ENCODE data around the gene CDH15.

The CDH15 gene

DNA sequence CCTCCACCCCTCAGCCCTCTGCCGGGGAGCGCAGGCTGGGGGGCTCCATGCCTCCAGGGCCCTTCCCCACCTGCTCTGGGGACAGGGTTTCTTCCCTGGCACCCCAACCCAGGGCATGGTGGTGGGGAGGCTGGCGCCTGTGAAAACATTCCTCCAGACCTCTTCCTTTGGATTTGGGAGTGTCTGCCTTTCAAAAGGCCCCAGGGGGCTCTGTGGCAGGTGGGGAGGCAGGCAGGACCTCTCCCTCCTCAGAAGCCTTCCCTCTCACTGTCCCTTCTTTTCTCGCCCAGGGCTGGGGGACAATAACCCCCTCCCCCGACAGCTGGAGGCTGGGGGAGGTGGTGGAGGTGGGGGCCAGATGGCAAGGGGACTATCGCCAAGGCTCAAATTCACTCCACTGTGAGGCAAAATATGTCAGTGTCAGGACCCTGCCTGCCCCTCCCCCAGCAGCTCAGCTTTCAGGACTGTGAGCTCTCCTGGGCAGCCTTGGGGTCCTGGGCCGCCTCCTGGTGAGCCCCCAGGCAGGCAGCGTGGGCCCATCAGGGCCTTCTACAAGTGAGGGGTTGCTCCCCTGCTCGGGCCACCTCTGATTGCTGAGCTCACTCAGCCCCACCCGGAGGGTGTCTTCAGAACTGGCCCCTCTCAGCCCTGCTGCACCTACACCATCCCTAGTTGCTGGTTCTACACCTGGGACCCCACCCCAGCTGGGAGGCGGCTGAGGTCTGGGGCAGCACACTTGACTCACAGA lies 1.8 kb downstream of the CDH15 start:
- no peak for DNase-seq (ENCODE audit: low read depth in 1 of 2, low spot score in 1 of 2)
- in situ Hi-C loops (cut with HindIII; ENCODE audit: low pct_unique_long_range_greater_than_20kb, low sequenced_read_pairs), result no loop called here

DNA sequence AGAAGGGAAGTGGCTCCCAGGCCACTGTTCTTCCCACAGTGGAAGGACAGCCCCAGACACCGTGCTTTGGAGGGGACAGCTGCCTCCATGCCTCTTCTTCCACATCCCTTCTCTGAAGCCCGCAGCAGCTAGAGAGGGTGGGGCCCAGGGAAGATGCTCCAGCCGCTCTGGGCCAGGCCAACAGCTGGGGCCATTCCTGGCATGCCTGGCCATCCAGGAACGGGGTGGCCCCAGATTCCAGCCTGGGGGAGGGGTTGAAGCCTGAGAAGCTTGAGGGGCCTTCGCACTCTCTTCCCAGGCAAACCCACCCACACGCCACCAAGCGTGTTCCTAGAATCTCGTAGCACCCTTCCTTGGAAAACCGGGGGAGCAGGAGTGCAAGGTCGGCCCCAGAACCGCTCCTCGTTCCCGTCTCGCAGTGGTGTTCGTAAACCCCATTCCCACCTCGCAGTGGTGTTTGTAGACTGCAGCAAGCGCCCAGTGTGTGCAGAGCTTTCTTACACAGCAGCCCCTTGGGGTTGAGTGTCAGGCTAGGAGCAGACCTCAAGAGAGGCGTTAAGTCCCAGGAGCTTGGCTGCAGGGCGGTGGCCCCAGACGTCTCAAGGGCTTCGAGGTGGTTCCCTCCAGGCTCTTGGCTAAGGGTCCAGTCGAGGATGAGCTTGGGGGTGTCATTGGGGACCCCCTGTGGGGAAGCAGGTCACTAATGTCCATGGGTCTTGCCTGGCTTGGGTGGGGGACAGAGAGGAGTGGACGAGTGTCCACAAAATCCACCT lies 2.7 kb downstream of the CDH15 start:
- DNase-seq (ENCODE audit: low read depth in 1 of 2, low spot score in 1 of 2), result no peak
- no peak for TF ChIP-seq JUND (IDR thresholded peaks at IDR 0.05; ENCODE audit: low read depth)
- in situ Hi-C loops (cut with HindIII; ENCODE audit: low pct_unique_long_range_greater_than_20kb, low sequenced_read_pairs), result no loop called here

More for the DNA sequence above, 1.8 kb downstream of the CDH15 start:
- TF ChIP-seq JUND (IDR thresholded peaks at IDR 0.05; ENCODE audit: low read depth), result no peak

DNA sequence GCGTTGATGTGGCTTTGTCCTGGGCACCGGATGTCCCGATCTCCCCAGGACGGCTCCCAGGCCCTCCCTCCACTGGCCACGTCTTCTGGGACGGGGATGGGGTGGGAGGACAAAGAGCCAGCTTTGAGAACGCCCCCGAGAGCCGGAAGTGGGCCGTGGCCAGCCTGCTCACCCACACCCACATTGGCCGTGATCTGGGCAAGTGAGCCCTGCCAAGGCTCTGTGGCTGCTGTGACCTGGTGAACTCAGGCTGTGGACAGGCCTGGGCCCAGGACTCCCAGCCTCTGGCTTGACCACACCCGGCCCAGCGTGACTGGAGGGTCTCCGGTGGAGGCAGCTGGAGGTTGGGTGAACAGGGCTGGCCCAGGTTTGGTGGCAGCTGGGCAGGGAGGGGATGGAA lies 3.3 kb downstream of the CDH15 start:
- TF ChIP-seq JUND (IDR thresholded peaks at IDR 0.05; ENCODE audit: low read depth), result no peak
- in situ Hi-C loops (cut with HindIII; ENCODE audit: low pct_unique_long_range_greater_than_20kb, low sequenced_read_pairs), result no loop called here
- DNase-seq (ENCODE audit: low read depth in 1 of 2, low spot score in 1 of 2), result no peak

DNA sequence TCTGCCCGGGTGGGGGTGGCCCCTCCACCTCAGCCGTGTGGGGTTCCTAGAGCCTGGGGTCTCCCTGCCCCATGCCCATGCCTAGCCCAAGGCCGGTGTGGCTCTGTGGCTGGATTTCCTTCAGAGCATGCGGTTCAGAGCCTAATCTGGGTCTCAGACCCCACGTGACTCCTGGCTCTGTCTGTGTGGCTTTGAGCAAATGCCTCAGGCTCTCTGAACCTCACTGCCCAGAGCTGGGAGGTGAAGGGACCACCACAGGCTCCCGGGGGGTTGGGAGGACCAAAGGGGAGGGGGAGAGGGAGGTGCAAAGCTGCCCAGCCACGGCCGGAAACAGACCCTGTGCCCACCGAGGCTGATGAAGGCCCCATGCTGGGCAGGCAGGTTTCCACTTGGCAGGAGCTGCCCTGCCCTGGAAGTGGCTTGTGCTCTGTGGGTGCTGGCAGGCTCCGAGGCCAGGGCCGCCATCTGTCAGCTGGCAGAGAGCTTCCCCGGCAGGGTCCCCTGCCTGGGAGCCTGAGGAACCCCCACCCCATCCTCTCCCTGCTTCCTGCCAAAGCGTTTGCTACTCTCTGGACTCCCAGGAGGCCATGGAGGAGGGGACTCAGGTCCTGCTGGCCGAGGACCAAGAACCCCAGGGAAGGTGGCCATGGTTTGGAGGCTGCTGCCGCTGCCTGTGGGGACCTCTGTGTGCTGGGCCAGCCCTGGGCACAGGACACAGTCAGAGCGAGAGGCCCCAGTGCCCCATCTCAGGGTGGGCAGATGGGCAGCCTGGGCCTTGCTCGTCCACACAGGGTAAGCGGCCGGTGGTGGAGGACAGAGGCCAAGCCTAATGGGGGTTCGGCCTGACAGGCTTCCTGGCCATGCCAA lies 4.0 kb downstream of the CDH15 start:
- no peak for DNase-seq (ENCODE audit: low read depth in 1 of 2, low spot score in 1 of 2)
- in situ Hi-C loops (cut with HindIII; ENCODE audit: low pct_unique_long_range_greater_than_20kb, low sequenced_read_pairs), result no loop called here
- no peak for TF ChIP-seq JUND (IDR thresholded peaks at IDR 0.05; ENCODE audit: low read depth)

- in situ Hi-C loops (cut with HindIII; ENCODE audit: low pct_unique_long_range_greater_than_20kb, low sequenced_read_pairs), result no loop called here
- no peak for TF ChIP-seq JUND (IDR thresholded peaks at IDR 0.05; ENCODE audit: low read depth)
- DNase-seq (ENCODE audit: low read depth in 1 of 2, low spot score in 1 of 2), result no peak
These were observed 4.7 kb downstream of the CDH15 start for GRCh38 chr16:89176147-89176690.

DNA sequence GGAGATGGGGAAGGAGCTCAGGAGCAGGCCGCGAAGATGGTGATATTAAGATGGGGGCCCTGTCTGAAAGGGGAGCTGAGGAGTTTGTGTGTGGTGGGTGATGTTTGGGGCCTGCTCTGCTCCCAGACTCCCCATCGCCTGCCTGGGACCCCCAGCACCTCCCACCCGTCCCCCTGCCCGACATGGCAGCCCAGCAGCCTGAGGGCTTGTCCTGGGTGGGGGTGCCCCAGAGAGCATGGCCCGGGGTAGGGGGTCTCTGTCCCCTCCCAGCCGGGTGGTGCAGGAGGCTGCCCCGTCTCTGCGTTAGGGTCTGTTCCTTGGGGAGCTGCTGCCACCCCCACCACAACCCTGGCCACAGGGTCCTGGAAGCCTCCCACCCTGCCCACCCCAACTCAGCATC lies 5.2 kb downstream of the CDH15 start:
- DNase-seq (ENCODE audit: low read depth in 1 of 2, low spot score in 1 of 2), result no peak
- in situ Hi-C loops (cut with HindIII; ENCODE audit: low pct_unique_long_range_greater_than_20kb, low sequenced_read_pairs), result no loop called here
- no peak for TF ChIP-seq JUND (IDR thresholded peaks at IDR 0.05; ENCODE audit: low read depth)

DNA sequence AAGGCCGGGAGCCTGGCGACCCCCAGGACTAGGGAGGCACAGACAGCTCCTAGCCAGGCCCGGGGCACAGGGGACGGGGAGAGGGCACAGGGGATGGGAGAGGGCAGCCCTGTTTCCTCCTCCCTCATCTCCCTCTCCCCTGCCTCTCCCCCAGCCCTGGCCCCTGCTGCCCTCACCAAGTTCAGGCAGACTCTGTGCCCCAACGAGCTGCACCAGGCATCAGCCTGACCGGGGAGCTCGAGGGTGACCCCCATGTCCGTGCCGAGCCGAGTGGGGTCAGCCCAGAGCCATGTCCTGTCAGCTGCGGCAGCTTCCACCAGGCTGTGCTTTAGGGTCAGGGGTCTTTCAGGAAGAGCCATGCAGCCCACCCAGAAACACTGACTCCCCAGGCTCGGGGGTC lies 6.0 kb downstream of the CDH15 start:
- no peak for TF ChIP-seq JUND (IDR thresholded peaks at IDR 0.05; ENCODE audit: low read depth)
- in situ Hi-C loops (cut with HindIII; ENCODE audit: low pct_unique_long_range_greater_than_20kb, low sequenced_read_pairs), result no loop called here
- DNase-seq (ENCODE audit: low read depth in 1 of 2, low spot score in 1 of 2), result no peak

GRCh38 chr16:89178453-89179147 lies 7.1 kb downstream of the CDH15 start:
- no peak for DNase-seq (ENCODE audit: low read depth in 1 of 2, low spot score in 1 of 2)
- no peak for TF ChIP-seq JUND (IDR thresholded peaks at IDR 0.05; ENCODE audit: low read depth)
- in situ Hi-C loops (cut with HindIII; ENCODE audit: low pct_unique_long_range_greater_than_20kb, low sequenced_read_pairs), result no loop called here

- no peak for DNase-seq (ENCODE audit: low read depth in 1 of 2, low spot score in 1 of 2)
- no peak for TF ChIP-seq JUND (IDR thresholded peaks at IDR 0.05; ENCODE audit: low read depth)
- in situ Hi-C loops (cut with HindIII; ENCODE audit: low pct_unique_long_range_greater_than_20kb, low sequenced_read_pairs), result no loop called here
These were observed 7.6 kb downstream of the CDH15 start for GRCh38 chr16:89179148-89179484.

GRCh38 chr16:89179656-89180315 lies 8.2 kb downstream of the CDH15 start:
- in situ Hi-C loops (cut with HindIII; ENCODE audit: low pct_unique_long_range_greater_than_20kb, low sequenced_read_pairs), result no loop called here
- no peak for TF ChIP-seq JUND (IDR thresholded peaks at IDR 0.05; ENCODE audit: low read depth)
- DNase-seq (ENCODE audit: low read depth in 1 of 2, low spot score in 1 of 2), result no peak

GRCh38 chr16:89183463-89183862 lies 11.9 kb downstream of the CDH15 start:
- in situ Hi-C loops (cut with HindIII; ENCODE audit: low pct_unique_long_range_greater_than_20kb, low sequenced_read_pairs), result no loop called here
- DNase-seq (ENCODE audit: low read depth in 1 of 2, low spot score in 1 of 2), result no peak
- TF ChIP-seq JUND (IDR thresholded peaks at IDR 0.05; ENCODE audit: low read depth), result no peak

All from T47D (cell line).